Umbilical cord (tissue), 2 donors: ENCODE results near the gene ANGPTL4. TPM values are rescaled to one million over a fixed set of nuclear protein-coding genes. Genes with fewer than 3 reads are reported as not detected.
"Not testable (repeated sequence)": the region's sequence is repeated elsewhere in the genome, so short reads cannot be mapped to it uniquely, and the experiment has no call there.

Source experiments
- DNase-seq: peaks from one replicate; pipeline ENCODE4 v3.0.0-alpha.2; 2015; ENCODE audit warnings: low spot score
- total RNA-seq: library from RNA; depleted of rRNA; stranded (reverse); fragments of >200 nt; gene quantifications from one replicate; pipeline ENCODE4 v1.2.3, GENCODE V29; 2014; ENCODE audit warnings: low replicate concordance; ENCODE audit not compliant: insufficient read depth

ANGPTL4 gene
- total RNA-seq, 1 donor from 2014 or later, result 5.3 TPM

GRCh38 chr19:8360196-8360595, 3.8 kb upstream of the ANGPTL4 start:
- no peak for DNase-seq

- DNase-seq, result peak; percentile 96
Observed at GRCh38 chr19:8361921-8362793, 1.8 kb upstream of the ANGPTL4 start.

GRCh38 chr19:8366121-8366581, 2.2 kb downstream of the ANGPTL4 start:
- DNase-seq, result no peak

- DNase-seq, result peak; percentile 40
Observed at GRCh38 chr19:8366961-8367326, 3.0 kb downstream of the ANGPTL4 start.

GRCh38 chr19:8367327-8368001, 3.5 kb downstream of the ANGPTL4 start:
- peak; percentile 96 for DNase-seq

- no peak for DNase-seq
Observed at GRCh38 chr19:8370176-8371010, 6.4 kb downstream of the ANGPTL4 start.

- no peak for DNase-seq
Observed at GRCh38 chr19:8371011-8371804, 7.3 kb downstream of the ANGPTL4 start.

GRCh38 chr19:8373867-8374813, 10.2 kb downstream of the ANGPTL4 start:
- no peak for DNase-seq

GRCh38 chr19:8375766-8376165, 11.8 kb downstream of the ANGPTL4 start:
- DNase-seq, result not testable (repeated sequence)

- DNase-seq, result not testable (repeated sequence)
Observed at GRCh38 chr19:8376373-8376974, 12.5 kb downstream of the ANGPTL4 start.

- no peak for DNase-seq
Observed at GRCh38 chr19:8377598-8377997, 13.6 kb downstream of the ANGPTL4 start.

- not testable (repeated sequence) for DNase-seq
Observed at GRCh38 chr19:8379156-8379891, 15.4 kb downstream of the ANGPTL4 start.

GRCh38 chr19:8384569-8384968, 20.6 kb downstream of the ANGPTL4 start:
- DNase-seq, result not testable (repeated sequence)

GRCh38 chr19:8385103-8385502, 21.1 kb downstream of the ANGPTL4 start:
- not testable (repeated sequence) for DNase-seq

GRCh38 chr19:8385566-8385965, 21.6 kb downstream of the ANGPTL4 start:
- DNase-seq, result not testable (repeated sequence)

GRCh38 chr19:8386419-8386818, 22.5 kb downstream of the ANGPTL4 start:
- not testable (repeated sequence) for DNase-seq

- DNase-seq, result no peak
Observed at GRCh38 chr19:8386990-8387389, 23.0 kb downstream of the ANGPTL4 start.
